ENCODE results near the gene KRT24.

DNA sequence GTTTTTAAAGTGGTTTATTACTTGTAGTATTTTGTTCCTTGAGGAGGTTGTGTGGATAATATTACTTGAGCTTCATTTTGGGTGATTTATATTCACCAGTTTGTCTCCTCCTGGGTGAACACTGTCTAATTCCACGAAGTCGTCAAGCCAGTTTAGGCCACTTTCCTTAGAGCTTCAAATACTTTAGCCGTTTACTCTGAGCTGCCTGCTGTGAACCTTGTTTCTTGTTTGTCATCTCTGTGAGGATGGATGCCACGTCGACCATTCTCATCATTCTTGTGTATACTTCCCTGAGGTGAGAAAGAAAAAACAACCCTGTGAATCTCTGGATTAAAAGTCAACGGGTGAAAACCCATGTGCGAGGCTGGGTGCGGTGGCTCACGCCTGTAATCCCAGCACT lies 9.0 kb downstream of the KRT24 start:
- TF ChIP-seq CTCF (IDR thresholded peaks at IDR 0.05; ENCODE audit: low read depth, low read length) (no peak), EZH2phosphoT487 (IDR thresholded peaks at IDR 0.05; ENCODE audit: low read depth) (no peak)
